Mesodermal cell (in vitro differentiated cells): ENCODE results near the gene DGKQ.
A peak's percentile ranks its signal among the peaks of the same experiment; 100 is the strongest.
"Not testable (repeated sequence)": the region's sequence is repeated elsewhere in the genome, so short reads cannot be mapped to it uniquely, and the experiment has no call there.

Source experiments
- H3K27ac ChIP-seq: 2 replicates; pipeline ENCODE4 v1.7.0; 2013; ENCODE audit warnings: mild to moderate bottlenecking, low read depth, low read length, moderate library complexity; ENCODE audit not compliant: severe bottlenecking
- H3K36me3 ChIP-seq: 2 replicates; pipeline ENCODE4 v1.7.1; 2013; ENCODE audit warnings: mild to moderate bottlenecking, low read length, moderate library complexity; ENCODE audit not compliant: control insufficient read depth, insufficient read depth
- H3K4me1 ChIP-seq: one replicate; pipeline ENCODE4 v1.7.1; 2013; ENCODE audit warnings: mild to moderate bottlenecking, low read length; ENCODE audit not compliant: insufficient read depth, control insufficient read depth, poor library complexity, severe bottlenecking
- H3K4me3 ChIP-seq: 2 replicates; pipeline ENCODE4 v1.7.0; 2013; ENCODE audit warnings: low read length, control low read depth, mild to moderate bottlenecking; ENCODE audit not compliant: insufficient read depth, poor library complexity, severe bottlenecking; ENCODE audit errors: extremely low read depth
- H3K9me3 ChIP-seq: 2 replicates; pipeline ENCODE4 v1.7.1; 2013; ENCODE audit warnings: mild to moderate bottlenecking, low read length, moderate library complexity; ENCODE audit not compliant: control insufficient read depth
- WGBS, 2 experiments: methylation state at CpG; one replicate each; pipeline ENCODE4 v1.1.5; 2013; ENCODE audit warnings: missing lambda C conversion rate in 2 of 2; ENCODE audit not compliant: insufficient coverage in 2 of 2; 5-methylcytosine and 5-hydroxymethylcytosine counted together

The DGKQ gene

GRCh38 chr4:985123-985830 is 11.9 kb upstream of the DGKQ start:
- Histone ChIP-seq H3K27ac (no peak overlapping the region), H3K4me3 (no peak overlapping the region), H3K36me3 (no peaks in the 10 kb centered on the region), H3K4me1 (peaks cover 4% of the 10 kb centered on the region), H3K9me3 (no peaks in the 10 kb centered on the region)
- WGBS, 2 experiments: 11 to 14% methylated on average over 18 of the region's 23 CpGs

GRCh38 chr4:984336-985054 is 11.1 kb upstream of the DGKQ start:
- Histone ChIP-seq H3K9me3 (no peaks in the 10 kb centered on the region), H3K4me1 (peaks cover 10% of the 10 kb centered on the region), H3K36me3 (no peaks in the 10 kb centered on the region), H3K4me3 (no peak overlapping the region), H3K27ac (no peak overlapping the region)
- WGBS, 2 experiments: 86 to 88% methylated on average over 11 to 13 of the region's 15 CpGs

- H3K9me3 ChIP-seq: no peaks in the 10 kb centered on the region
- H3K4me1 ChIP-seq: peaks cover 17% of the 10 kb centered on the region
- 96 to 98% methylated on average over 13 to 15 of the region's 15 CpGs for WGBS, 2 experiments
- H3K36me3 ChIP-seq: no peaks in the 10 kb centered on the region
- no peak overlapping the region for H3K27ac ChIP-seq
- H3K4me3 ChIP-seq: no peak overlapping the region
Measured at GRCh38 chr4:982814-983213, 9.4 kb upstream of the DGKQ start.

- 93% methylated on average over 17 of the region's 17 CpGs for WGBS, 2 experiments
- H3K9me3 ChIP-seq: no peaks in the 10 kb centered on the region
- H3K4me1 ChIP-seq: peaks cover 17% of the 10 kb centered on the region
Measured at GRCh38 chr4:982291-982690, 8.9 kb upstream of the DGKQ start.

GRCh38 chr4:978957-979701 is 5.8 kb upstream of the DGKQ start:
- H3K4me1 ChIP-seq: peaks cover 17% of the 10 kb centered on the region
- peaks cover 1% of the 10 kb centered on the region for H3K9me3 ChIP-seq
- no peak overlapping the region for H3K4me3 ChIP-seq
- peak overlapping the region; percentile 63 for H3K27ac ChIP-seq
- H3K36me3 ChIP-seq: no peaks in the 10 kb centered on the region
- WGBS, 2 experiments: 48 to 51% methylated on average over 11 to 15 of the region's 20 CpGs

More at GRCh38 chr4:982291-982690, 8.9 kb upstream of the DGKQ start:
- no peaks in the 10 kb centered on the region for H3K36me3 ChIP-seq
- no peak overlapping the region for H3K27ac ChIP-seq
- no peak overlapping the region for H3K4me3 ChIP-seq

GRCh38 chr4:976016-976415 is 2.6 kb upstream of the DGKQ start:
- not testable (repeated sequence) for H3K27ac ChIP-seq, H3K9me3 ChIP-seq
- 100% methylated on average over 3 to 4 of the region's 25 CpGs for WGBS, 2 experiments

GRCh38 chr4:974668-975067 is 1.3 kb upstream of the DGKQ start:
- peaks cover 4% of the 10 kb centered on the region for H3K9me3 ChIP-seq
- H3K4me1 ChIP-seq: peaks cover 9% of the 10 kb centered on the region
- H3K4me3 ChIP-seq: no peak overlapping the region
- H3K36me3 ChIP-seq: no peaks in the 10 kb centered on the region
- WGBS, 2 experiments: 91% methylated on average over 5 to 9 of the region's 9 CpGs
- H3K27ac ChIP-seq: no peak overlapping the region

More at GRCh38 chr4:976016-976415, 2.6 kb upstream of the DGKQ start:
- peaks cover 17% of the 10 kb centered on the region for H3K4me1 ChIP-seq
- H3K4me3 ChIP-seq, H3K36me3 ChIP-seq: not testable (repeated sequence)

GRCh38 chr4:972651-973424 is 531 bp downstream of the DGKQ start:
- H3K9me3 ChIP-seq: peaks cover 4% of the 10 kb centered on the region
- H3K36me3 ChIP-seq: no peaks in the 10 kb centered on the region
- H3K27ac ChIP-seq: no peak overlapping the region
- 2% methylated on average over 52 to 57 of the region's 65 CpGs for WGBS, 2 experiments
- H3K4me1 ChIP-seq: no peaks in the 10 kb centered on the region
- H3K4me3 ChIP-seq: peak overlapping the region; percentile 51

GRCh38 chr4:971666-972500 is 1.5 kb downstream of the DGKQ start:
- Histone ChIP-seq H3K9me3 (peaks cover 4% of the 10 kb centered on the region), H3K4me3 (peak overlapping the region; percentile 51), H3K4me1 (no peaks in the 10 kb centered on the region), H3K27ac (no peak overlapping the region), H3K36me3 (no peaks in the 10 kb centered on the region)
- WGBS, 2 experiments: 73 to 84% methylated on average over 16 to 22 of the region's 24 CpGs
